HG03558 (cell line): ENCODE results near the gene PPM1J.

ENCODE experiments used
- ATAC-seq: cut with Tn5 transposase; IDR thresholded peaks from one replicate; pipeline ENCODE4 v1.9.1; 2021; ENCODE audit warnings: moderate number of reproducible peaks; ENCODE audit not compliant: unreplicated experiment; ENCODE audit errors: extremely low read depth

PPM1J gene

DNA sequence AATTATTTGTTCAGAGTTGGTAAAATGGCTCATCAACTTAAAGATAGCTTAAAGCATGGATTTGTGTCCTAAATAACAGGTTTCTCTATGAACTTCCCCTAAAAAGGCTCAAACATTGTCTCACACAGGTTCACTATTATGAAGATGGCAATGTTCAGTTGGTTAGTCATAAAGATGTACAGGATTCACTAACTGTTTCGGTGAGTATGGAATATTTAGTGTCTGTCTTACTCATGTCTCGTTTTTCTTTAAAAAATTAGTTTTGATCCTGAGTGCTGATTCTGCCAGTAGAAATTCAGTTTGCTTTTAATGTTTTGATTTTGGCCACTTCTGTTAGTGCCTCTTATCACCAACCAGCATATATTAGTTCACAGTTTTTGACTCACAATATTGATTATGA is 48.2 kb downstream of the PPM1J start:
- no peak for ATAC-seq

DNA sequence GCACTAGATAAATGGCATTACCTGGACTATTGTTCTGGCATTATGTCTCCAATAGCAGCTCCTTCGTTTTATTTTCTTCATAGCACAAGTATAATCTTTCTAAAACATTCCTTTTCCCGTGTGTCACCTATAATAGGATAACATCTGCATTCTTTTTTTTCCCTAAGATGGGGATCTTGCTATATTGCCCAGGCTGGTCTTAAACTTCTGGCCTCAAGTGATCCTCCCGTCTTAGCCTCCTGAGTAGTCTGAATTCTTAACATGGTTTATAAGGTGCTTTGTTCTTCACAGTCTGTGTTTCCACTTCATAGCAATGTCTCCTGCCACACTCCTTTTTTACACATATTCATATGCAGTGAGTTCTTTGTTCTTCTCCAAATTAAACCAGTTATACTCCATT is 49.3 kb downstream of the PPM1J start:
- no peak for ATAC-seq
